Activated naive CD4-positive, alpha-beta T cell treated with anti-CD3 and anti-CD28 coated beads, Interleukin-2, amount 50 U/mL, for 24 hours (primary cell): Measurements from ENCODE around the gene XRCC5.

Experiments used
- H3K27ac Mint-ChIP-seq: one replicate; pipeline ENCODE4 v1.8.0; 2021; ENCODE audit warnings: mild to moderate bottlenecking, mixed read lengths
- H3K27me3 Mint-ChIP-seq: one replicate; pipeline ENCODE4 v1.8.0; 2021; ENCODE audit warnings: mixed read lengths
- H3K36me3 Mint-ChIP-seq: one replicate; pipeline ENCODE4 v1.8.0; 2021; ENCODE audit warnings: mixed read lengths
- H3K4me1 Mint-ChIP-seq: one replicate; pipeline ENCODE4 v1.8.0; 2021; ENCODE audit warnings: mixed read lengths
- H3K4me3 Mint-ChIP-seq: one replicate; pipeline ENCODE4 v1.8.0; 2021; ENCODE audit warnings: mild to moderate bottlenecking, mixed read lengths
- H3K9me3 Mint-ChIP-seq: one replicate; pipeline ENCODE4 v1.8.0; 2021; ENCODE audit warnings: mixed read lengths

The XRCC5 gene

DNA sequence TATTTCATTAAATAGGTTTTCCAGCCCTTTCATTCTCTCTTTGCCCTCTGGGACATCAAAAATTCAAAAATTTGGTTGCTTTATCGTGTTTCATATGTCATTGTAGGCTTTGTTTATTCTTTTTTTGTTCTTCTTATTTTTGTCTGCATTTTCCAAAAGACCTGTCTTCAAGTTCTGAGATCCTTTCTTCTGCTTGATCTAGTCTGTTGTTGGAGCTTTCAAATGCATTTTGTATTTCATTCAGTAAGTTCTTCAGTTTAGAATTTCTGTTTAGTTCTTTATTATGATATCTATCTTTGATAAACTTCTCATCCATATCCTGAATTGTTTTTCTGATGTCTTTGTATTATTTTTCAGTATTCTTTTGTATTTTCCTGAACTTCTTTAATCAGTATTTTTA, 123.6 kb downstream of the XRCC5 start:
- H3K27ac Mint-ChIP-seq: no peak overlapping the region
- H3K4me3 Mint-ChIP-seq: no peak overlapping the region
- H3K4me1 Mint-ChIP-seq: no peaks in the 10 kb centered on the region
- peaks cover 20% of the 10 kb centered on the region for H3K36me3 Mint-ChIP-seq
- peaks cover 24% of the 10 kb centered on the region for H3K9me3 Mint-ChIP-seq
- no peaks in the 10 kb centered on the region for H3K27me3 Mint-ChIP-seq

DNA sequence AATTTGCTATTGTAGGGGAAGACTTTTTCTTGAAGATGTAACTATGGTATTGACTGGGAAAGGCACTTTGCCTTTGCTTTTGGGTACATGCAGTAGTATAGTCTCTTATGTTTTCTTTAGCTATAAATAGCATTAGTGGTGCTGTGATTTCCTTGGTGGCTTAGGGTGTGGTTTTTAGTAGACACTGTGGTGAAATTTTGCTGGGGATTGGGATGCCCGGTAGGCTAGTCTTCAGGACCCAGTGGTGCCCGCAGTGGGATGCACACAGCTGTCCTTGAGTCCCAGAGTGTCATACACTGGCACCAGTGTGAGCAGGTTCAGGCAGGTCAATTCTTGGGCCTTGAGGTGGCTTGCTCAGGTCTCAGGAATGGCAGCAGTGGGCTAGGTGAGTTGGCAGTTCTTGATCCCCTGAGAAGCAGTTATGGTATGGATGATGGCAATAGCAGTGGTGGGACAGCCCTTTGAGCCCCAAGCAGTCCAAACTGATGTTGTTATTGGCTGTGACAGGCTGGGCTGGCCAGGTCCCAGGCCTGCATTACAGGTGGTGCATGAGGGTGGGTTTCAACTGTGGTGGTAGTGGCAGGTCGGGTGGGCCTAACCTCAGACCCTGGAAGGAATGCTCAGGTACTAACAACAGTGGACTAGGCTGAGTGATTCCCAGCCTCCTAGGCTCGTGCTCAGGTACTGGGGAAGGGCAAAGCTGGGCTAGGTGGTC, 124.3 kb downstream of the XRCC5 start:
- peaks cover 20% of the 10 kb centered on the region for H3K36me3 Mint-ChIP-seq
- peaks cover 24% of the 10 kb centered on the region for H3K9me3 Mint-ChIP-seq
- H3K4me1 Mint-ChIP-seq: no peaks in the 10 kb centered on the region
- H3K27me3 Mint-ChIP-seq: no peaks in the 10 kb centered on the region
- H3K4me3 Mint-ChIP-seq: no peak overlapping the region
- no peak overlapping the region for H3K27ac Mint-ChIP-seq

DNA sequence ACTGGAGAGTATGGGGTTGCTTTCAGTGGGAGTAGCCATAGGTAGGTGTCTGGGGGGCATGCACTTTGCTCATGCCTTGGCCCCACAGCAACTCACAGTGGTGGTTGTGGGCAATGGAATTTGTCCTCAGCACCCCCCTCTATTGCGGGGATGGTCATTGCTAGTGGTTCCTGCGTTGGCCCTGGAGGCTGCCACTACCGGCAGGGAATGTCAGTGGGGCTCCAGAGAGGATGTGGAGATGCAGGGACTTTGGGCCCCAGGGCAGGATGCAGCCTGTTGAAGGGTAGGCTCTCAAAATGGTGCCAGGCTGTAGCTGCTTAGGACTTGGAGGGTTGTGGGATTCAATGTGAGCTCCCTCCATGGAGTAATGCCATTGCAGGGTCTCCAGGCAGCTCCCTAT, 125.0 kb downstream of the XRCC5 start:
- Mint-ChIP-seq H3K27me3 (no peaks in the 10 kb centered on the region), H3K4me1 (no peaks in the 10 kb centered on the region), H3K9me3 (peaks cover 24% of the 10 kb centered on the region), H3K36me3 (peaks cover 20% of the 10 kb centered on the region), H3K4me3 (no peak overlapping the region), H3K27ac (no peak overlapping the region)

DNA sequence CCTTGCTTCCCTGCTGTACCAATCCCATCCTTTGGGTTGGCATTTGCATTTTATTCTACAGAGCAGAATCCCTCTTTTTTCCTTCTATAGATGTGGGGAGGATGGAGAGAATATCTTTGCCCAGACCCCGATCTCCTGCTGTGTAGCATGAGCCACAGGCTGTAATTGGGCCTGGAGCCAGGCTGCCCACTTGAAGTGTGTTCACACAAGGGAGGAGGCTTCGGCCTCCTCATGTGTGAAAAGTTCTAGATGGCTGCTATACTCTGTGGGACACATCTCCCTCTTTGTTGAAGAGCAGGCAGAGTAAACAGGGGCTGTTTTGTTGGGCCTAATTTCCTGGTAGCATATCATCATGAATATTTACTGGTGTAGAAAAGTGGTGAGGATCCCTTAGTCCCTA, 126.3 kb downstream of the XRCC5 start:
- Mint-ChIP-seq H3K9me3 (peaks cover 16% of the 10 kb centered on the region), H3K27ac (no peak overlapping the region), H3K27me3 (no peaks in the 10 kb centered on the region), H3K4me1 (no peaks in the 10 kb centered on the region), H3K36me3 (peaks cover 17% of the 10 kb centered on the region), H3K4me3 (no peak overlapping the region)

DNA sequence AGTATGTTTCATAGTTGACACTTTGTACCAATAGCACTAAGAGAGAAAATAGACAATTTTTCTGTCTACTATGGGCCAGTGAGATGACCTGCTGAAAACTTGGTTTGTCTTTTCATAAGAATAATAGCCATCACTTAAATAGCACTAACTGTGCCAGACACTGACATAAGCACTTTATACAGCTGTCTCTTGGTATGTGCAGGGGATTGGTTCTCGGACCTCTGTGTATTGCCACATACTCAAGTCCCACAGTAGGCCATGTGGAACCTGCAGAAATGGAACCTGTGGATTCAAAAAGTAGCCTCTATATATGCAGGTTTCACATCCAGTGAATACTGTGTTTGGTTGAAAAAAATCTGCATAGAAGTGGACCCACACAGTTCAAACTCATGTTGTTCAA, 126.7 kb downstream of the XRCC5 start:
- Mint-ChIP-seq H3K27ac (no peak overlapping the region), H3K36me3 (peaks cover 17% of the 10 kb centered on the region), H3K4me3 (no peak overlapping the region), H3K4me1 (no peaks in the 10 kb centered on the region), H3K9me3 (peaks cover 12% of the 10 kb centered on the region), H3K27me3 (no peaks in the 10 kb centered on the region)

DNA sequence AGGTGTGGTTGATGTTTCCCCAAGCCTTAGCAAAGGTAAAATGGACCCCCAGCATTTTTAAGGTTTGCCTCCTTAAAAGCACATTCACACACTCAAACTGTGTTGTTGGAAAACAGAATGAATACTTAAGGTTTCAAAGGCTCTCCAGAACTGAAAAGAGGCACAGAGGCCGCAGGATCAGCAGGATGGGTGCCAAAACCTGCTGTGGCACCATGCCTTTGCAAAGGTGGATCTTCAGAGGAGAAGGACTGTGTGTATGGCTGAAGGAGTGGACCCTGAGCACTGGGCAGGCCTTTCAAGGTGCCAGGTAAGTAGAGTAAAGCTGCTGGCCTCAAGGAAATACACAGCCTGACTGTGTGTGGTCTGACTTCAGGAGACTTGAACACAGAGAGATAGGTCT, 127.3 kb downstream of the XRCC5 start:
- no peaks in the 10 kb centered on the region for H3K4me1 Mint-ChIP-seq
- H3K27me3 Mint-ChIP-seq: no peaks in the 10 kb centered on the region
- H3K9me3 Mint-ChIP-seq: peaks cover 11% of the 10 kb centered on the region
- H3K4me3 Mint-ChIP-seq: no peak overlapping the region
- H3K36me3 Mint-ChIP-seq: peaks cover 17% of the 10 kb centered on the region
- H3K27ac Mint-ChIP-seq: no peak overlapping the region

DNA sequence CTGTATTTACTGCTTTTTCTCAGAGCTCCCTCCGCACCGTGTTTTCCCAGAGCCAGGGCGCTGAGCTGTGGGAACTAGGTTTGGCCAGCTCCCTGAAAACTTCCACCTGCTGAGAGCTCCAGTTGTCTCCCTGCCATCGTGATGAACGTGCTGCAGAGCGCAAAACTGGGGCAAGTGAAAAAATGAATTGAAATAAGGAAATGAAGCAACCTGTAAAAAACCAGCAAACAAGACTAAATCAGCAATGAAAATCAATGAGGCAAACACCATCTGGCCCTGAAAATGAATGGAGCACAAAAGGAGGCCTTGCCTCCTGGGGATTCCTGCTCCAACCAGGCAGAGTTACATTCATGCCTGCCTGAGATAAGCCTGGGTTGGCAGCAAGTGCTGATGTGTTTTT, 133.2 kb downstream of the XRCC5 start:
- H3K4me3 Mint-ChIP-seq: no peak overlapping the region
- H3K36me3 Mint-ChIP-seq: peaks cover 4% of the 10 kb centered on the region
- peaks cover 3% of the 10 kb centered on the region for H3K27me3 Mint-ChIP-seq
- H3K27ac Mint-ChIP-seq: no peak overlapping the region
- peaks cover 6% of the 10 kb centered on the region for H3K4me1 Mint-ChIP-seq
- no peaks in the 10 kb centered on the region for H3K9me3 Mint-ChIP-seq

DNA sequence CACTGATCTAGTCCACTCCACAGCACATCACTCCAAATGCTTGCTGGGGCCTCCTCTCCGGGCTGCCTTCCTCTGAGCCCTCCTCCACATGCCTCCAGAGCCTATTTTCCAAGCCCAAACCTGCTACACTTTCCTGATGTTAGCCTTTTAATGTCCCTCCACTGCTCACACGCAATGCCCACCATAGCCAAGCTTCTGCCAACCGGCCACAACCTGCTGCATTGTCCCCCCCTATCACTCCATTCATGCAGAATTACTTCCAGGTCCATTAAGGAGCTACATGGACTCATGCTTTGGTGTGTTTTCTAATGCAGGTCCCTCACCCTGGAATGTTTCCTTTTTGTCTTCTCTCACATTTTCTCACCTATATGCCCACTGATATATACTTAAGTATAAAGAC, 133.9 kb downstream of the XRCC5 start:
- Mint-ChIP-seq H3K27ac (no peak overlapping the region), H3K4me1 (peaks cover 6% of the 10 kb centered on the region)

DNA sequence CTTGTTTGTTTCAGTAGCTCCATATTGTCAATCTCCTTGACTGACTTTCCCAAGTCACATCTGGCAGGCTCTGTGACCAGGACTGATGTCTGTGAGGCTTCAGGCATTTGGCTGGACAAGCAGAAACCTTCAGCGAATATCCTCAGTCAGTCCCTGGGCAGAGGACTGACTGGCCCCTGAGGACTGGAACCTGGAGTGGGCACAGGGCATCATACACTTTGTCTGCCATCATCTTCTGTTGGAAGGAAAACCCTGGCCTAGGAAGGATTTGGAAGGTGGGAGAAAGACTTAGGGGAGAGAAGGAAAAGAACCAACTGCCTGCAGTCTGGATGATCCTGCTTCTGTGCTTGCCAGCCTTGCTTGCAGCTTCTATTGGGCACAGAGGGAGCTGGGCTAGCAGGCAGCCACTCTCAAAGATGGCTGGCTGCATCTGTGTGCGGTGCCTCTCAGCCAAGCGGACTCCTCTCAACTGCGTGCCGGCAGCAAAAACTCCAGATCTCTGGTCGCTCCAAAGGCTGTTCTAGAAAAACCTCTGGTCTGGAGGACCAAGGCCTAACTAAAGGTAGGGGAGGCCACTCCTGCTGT, 136.3 kb downstream of the XRCC5 start:
- peaks cover 3% of the 10 kb centered on the region for H3K27me3 Mint-ChIP-seq
- H3K4me3 Mint-ChIP-seq: no peak overlapping the region
- H3K9me3 Mint-ChIP-seq: peaks cover 5% of the 10 kb centered on the region
- peaks cover 6% of the 10 kb centered on the region for H3K36me3 Mint-ChIP-seq
- H3K4me1 Mint-ChIP-seq: peaks cover 6% of the 10 kb centered on the region
- no peak overlapping the region for H3K27ac Mint-ChIP-seq

More for the DNA sequence above, 133.9 kb downstream of the XRCC5 start:
- Mint-ChIP-seq H3K9me3 (no peaks in the 10 kb centered on the region), H3K4me3 (no peak overlapping the region), H3K36me3 (peaks cover 4% of the 10 kb centered on the region), H3K27me3 (peaks cover 3% of the 10 kb centered on the region)

DNA sequence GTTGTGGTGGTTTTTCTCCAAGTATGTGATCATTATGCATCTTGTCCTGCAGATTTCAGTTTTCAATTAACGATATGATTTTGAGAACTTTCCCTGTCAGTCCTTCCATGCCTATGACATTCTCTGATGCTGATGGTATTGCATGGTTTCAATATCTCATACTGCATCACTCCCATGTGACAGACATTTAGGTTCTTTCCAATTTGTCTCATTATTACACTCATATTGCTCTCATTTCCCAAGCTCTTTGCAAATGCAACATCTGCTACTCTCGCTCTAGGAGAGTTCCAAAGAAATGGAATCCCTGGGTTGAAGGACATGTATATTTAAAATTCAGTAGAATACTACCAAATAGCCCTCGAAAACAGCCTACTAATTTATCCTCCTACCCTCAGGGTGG, 137.6 kb downstream of the XRCC5 start:
- Mint-ChIP-seq H3K27ac (no peak overlapping the region), H3K4me3 (no peak overlapping the region)

More for the DNA sequence above, 137.6 kb downstream of the XRCC5 start:
- peaks cover 6% of the 10 kb centered on the region for H3K36me3 Mint-ChIP-seq
- H3K27me3 Mint-ChIP-seq: peaks cover 3% of the 10 kb centered on the region
- H3K9me3 Mint-ChIP-seq: peaks cover 5% of the 10 kb centered on the region
- H3K4me1 Mint-ChIP-seq: peaks cover 6% of the 10 kb centered on the region
